ENCODE data around the gene GLI2.

The GLI2 gene

DNA sequence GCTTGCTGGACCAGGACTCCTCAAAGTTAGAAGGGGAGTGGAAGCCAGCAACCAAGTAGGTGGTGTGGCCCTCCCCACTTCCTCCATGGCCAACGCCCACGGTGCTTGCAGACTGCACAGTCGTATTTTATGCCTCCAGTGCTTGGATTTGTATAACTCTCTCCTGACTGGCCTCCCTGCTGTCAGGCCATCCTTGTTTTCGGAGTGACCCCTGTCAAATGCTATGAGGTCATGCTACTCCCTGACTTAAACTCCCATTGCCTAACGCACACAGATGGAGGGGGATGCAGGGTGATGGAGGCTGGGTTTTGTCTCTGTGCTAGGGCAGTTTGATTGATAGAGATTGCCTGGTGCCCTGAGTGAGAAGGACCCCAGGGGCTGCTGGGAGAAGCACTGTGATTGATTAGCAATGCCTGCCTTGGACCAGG lies 36.1 kb downstream of the GLI2 start:
- no peak for DNase-seq

DNA sequence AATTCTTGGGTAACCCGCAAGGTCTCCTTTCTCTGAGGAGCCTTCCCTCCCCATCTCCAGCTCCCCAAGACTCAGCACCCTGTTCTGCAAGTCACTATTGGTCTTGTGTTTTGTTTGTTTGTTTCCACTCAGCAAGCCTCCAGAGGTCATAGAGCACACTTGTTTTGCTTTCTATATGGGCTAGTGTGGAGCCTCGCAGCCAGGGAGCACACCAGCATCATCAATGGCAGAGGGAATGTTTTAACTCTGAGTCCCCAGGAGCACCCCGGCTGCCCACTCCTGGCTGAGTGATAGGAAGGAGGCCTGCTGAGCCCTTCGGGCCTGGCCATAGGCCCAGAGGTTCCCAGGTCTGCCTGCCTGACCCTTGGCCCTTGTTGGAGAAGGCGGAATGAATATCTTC lies 36.6 kb downstream of the GLI2 start:
- no peak for DNase-seq

DNA sequence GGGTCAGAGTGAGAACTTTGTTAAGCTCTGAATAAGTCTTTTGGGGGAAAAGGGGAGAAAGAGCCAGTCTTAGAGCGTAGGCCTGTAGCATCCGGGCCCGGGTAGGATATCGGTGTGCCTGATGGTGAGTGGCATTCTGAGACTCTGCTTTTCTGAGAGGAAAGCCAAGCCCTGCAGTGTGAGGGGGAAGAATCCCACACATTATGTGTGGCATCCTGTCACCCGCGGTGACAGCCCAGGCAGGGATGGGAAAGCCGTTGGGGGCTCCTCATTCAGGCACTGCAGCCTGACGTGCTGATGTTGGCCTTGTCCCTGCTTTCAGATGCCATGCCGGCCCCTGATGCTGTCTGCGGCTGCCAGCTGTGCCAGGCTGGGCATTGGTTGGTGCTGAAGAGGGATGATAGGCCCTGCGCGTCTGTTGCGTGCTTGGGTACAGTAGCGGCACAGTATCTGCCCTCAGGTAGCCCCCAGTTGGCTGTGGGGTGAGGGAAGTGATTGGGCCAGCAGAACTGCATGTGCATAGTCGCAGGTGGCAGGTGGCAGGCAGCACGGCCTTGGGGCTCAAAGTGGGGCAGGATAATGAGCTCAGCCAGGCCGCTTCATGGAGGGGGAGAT lies 37.6 kb downstream of the GLI2 start:
- DNase-seq, result no peak

DNA sequence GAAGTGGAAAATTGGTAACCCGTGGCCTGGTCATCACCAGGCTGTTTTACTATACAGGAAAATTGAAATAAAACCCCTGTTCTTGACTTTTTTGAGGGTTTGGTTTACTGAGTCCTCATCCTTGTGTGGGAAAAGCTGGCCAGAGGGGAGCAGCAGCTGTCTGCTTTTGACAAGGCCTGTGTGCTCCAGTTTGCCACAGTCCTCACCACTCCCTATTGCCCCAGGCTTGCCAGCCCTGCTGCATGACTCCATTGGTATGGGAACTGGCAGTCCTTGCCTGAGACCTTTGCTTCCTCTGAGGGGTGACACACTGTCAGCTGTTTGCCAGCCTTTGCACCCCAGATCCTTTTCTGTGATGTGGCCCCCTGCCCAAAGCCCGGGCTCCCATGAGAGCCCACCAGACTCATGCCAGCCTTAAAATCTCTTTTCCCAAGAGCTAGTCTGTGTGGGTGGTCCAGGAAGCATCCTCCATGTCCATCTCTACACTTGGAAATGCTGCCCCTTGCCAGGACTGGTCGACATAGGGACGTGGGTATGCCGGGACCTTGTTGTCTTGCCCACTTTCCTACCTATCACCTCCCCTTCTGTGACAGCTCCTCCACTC lies 39.0 kb downstream of the GLI2 start:
- DNase-seq, result no peak

GRCh38 chr2:120775194-120775593 lies 39.5 kb downstream of the GLI2 start:
- no peak for DNase-seq

- no peak for DNase-seq
These were observed 40.3 kb downstream of the GLI2 start for GRCh38 chr2:120775801-120776589.

DNA sequence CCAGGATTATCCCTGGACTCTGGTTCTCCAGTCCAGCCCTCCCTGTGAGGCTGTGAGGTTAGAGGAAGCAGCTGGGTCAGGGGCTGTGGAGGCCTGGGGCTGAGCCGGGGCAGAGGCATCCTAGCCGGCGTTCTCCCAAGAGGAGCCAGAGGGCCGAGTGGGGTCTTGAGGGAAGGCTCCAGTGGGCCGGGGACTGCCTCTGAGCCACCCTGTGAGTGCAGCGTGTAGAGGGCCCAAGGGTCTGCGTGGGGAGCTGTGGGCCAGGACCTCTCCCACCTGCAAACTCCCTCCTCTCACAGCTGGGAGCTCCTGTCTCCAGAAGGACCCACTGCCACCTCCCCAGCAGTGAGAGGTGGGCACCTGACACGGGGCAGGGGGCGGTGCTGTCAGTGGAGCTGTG lies 41.0 kb downstream of the GLI2 start:
- no peak for DNase-seq

DNA sequence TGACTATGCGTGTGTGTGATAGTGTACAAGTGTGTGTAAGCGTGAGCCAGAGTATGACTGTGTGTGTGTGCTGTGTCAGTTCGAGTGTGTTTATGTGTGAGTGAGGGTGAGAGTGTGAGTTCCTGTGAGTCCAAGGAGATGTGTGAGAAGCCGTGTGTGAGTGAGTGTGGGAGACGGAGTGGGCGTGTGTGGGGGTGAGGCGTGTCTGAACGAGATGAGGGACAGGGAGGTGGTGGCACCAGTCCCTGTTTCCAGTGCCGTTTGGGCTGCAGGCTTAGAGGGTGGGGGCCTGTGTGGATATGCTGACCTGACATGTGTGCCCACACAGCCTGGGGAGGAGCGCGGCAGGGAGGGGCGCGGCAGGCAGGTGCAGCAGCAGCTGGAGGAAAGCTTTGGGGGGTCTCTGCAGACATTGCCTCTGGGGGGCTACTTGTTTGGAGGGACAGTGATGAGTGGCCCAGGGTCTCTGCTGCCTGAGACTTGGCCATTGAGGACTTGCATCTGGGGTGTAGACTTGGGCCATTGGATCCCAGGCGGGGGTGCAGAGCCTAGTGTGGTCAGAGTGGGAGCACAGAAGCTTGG lies 41.6 kb downstream of the GLI2 start:
- no peak for DNase-seq

- no peak for DNase-seq
These were observed 42.1 kb downstream of the GLI2 start for GRCh38 chr2:120777787-120778186.

- no peak for DNase-seq
These were observed 42.6 kb downstream of the GLI2 start for GRCh38 chr2:120778244-120778643.

DNA sequence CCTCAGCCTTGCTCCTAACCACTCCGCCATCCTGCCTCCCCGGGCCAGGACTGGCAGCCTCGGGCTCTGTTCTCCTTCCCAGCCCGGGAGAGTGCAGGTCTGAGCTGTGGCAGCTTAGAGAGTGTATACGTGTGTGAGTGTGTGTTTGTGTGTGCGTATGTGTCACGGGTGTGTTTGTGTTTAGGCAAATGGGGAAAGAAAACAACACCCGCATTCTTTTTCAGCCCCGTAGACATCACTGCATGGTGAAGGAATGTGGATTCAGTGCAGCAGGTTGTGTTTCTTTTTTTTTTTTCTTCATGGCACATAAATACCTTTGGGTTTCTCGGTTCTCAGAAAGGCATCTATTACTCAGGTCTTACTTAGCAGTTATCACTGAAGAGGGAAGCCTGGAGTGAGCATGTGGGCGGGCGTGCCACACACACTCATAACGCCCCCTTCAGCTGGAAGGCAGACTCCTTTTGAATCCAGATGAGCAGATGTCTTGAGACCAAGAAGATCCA lies 44.2 kb downstream of the GLI2 start:
- no peak for DNase-seq

DNA sequence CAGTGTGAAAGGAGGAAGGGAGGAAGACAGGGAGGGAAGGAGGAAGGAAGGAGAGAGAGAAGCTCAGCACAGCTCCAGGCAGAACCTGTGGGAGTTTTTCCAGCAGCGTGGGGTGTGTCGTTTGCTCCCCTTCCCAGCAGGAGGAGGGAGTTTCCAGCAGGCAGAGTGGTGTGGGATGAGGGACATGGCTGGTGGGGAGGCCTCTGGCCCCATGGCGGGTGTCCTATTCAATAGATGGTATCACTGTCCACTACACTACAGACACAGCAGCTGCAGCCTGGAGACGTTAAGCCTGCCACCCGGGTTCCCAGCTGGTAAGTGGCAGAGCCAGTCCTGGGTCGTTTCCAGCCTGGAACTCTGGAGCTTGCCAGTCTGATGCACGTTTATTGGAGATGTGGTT lies 44.7 kb downstream of the GLI2 start:
- DNase-seq, result no peak

DNA sequence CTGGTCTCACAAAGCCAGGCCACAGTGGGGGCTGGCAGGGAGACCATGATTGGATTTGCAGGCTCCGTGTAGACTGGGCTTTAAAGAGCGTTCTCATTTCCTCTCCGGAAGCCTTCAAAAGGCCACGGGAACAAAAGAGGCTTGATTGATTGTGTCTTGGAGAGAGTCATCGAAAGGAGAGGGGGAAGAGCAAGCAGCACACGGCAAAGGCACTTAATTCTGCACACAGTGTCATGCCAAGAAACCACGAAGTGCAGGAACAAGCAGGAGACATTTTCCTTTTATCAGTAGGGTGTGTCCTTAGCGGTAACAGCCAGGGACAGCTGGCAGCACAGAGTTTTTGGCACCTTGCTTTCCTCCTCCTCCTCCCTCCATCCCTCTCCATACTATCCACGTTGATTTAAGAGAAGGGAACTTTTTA lies 47.7 kb downstream of the GLI2 start:
- no peak for DNase-seq

DNA sequence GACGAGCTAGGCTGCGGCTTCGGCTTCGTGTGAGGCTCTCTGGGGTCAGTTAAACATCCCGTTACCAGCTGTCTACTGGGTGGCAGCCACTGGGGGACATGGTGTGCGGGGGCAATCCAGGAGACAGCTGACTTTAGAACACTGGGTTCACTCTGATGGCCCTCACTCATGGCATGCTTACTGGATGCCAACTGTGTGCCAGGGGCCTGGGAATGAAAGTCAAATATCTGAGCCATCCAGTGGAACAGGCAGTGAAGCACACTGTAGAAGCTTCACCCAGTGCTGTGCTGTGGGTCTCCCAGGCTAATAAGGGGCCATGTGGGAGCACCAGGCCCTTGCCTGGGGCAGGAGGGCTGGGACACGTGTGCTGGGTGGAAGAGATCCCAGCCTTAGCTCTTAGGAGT lies 48.3 kb downstream of the GLI2 start:
- no peak for DNase-seq
